SW480 (cell line): Measurements from ENCODE around the gene ID3.
A peak's percentile ranks its signal among the peaks of the same experiment; 100 is the strongest.

Experiments used
- DNase-seq: peaks from one replicate; pipeline ENCODE4 v3.0.0-alpha.2; 2016; ENCODE audit warnings: low spot score

Gene ID3, protein sequence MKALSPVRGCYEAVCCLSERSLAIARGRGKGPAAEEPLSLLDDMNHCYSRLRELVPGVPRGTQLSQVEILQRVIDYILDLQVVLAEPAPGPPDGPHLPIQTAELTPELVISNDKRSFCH

DNA sequence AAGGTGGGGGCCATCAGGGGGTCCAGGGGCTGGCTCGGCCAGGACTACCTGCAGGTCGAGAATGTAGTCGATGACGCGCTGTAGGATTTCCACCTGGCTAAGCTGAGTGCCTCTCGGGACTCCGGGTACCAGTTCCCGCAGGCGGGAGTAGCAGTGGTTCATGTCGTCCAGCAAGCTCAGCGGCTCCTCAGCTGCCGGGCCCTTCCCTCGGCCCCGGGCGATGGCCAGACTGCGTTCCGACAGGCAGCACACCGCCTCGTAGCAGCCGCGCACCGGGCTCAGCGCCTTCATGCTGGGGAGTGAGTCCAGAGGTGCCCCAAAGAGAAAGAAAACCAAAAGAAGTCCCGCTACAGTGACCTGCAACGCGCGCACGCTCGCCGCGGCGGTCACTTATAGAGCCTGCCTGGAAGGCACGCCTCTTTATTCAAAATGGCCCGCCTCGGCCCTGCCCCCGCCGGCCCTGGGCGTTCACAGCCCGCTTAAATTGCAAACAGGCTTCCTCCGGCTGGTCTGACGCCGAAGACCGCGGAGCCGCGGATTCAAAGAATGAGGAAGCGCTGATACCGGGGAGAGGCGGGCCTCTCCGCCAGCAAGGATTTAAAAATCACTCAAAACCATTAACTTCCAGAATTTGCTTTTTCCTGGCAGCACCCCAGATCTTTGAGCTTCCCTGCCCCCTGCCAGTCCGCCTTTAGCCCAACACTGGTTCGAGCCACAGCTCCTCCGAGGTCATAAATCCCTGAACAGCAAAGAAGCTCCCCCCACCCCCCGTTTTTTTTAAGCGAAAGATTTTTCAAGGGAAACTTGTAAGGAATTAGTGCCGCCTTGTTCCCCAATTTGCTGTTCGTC, at the start of gene ID3:
Gene ID3 (minus strand): TSS at position 366 of the 849 bp plus-strand sequence. CDS start 75 bp downstream, at position 291.
- DNase-seq = peak; percentile 86

DNA sequence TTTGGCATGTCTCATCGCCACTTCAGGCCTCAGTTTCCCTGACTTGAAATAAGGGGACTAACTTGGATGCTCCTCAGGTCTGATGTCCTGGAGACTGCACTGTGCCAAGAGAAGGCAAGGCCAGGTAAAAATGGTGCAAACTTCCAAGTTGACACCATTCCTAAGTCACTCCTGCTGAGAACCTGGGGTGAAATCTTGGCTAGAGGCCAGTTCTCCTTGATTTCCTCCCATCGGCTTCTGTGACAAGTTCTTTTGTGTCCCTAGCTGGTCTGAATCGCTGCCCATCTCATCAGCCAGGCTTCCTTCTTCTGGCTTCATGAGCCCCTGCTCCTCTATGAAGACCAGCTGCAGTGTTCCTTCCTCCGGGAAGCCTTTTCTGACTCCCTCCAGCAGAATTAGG, 48.6 kb upstream of the ID3 start:
- no peak for DNase-seq

GRCh38 chr1:23601968-23602876, 42.9 kb upstream of the ID3 start:
- no peak for DNase-seq

GRCh38 chr1:23601135-23601967, 42.0 kb upstream of the ID3 start:
- DNase-seq = no peak

GRCh38 chr1:23600283-23600682, 41.0 kb upstream of the ID3 start:
- no peak for DNase-seq

GRCh38 chr1:23599125-23599524, 39.8 kb upstream of the ID3 start:
- no peak for DNase-seq

- no peak for DNase-seq
These were observed 39.1 kb upstream of the ID3 start for GRCh38 chr1:23598424-23598823.

DNA sequence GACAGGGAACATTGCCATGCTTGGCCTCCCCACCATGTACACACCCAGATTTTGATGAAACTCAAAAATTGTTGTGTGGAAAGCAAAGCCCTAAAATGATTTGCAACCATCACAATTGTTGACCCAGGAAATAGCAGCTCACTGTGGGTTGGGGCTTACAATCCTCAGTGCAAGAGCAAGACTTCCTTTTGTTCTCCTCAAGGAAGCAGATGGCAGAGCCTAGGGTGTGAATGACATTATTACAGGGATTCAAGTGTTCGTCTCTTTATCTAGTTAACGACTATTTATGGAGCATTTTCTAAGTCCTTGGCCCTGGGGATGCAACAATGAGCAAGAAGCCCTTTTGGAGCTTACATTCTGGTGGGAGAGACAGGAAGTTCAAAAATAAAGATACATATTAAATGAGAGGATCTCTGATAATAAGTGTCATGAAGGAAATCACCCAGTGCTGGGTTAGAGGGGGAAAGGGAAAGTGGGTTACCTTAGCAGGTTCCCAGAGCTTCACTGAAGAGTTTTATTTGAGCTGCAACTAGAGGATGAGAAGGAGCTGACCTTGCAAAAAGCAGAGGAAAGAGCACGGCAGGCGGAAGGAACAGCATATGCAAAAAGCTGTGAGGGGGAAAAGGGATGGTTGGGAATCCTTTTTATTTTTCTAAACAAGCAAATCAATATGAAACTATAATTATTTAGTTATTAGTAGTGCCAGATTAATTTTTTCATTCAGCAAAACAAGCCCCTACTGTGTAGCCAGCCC, 38.5 kb upstream of the ID3 start:
- DNase-seq = no peak

- DNase-seq = no peak
These were observed 37.4 kb upstream of the ID3 start for GRCh38 chr1:23596382-23597358.

DNA sequence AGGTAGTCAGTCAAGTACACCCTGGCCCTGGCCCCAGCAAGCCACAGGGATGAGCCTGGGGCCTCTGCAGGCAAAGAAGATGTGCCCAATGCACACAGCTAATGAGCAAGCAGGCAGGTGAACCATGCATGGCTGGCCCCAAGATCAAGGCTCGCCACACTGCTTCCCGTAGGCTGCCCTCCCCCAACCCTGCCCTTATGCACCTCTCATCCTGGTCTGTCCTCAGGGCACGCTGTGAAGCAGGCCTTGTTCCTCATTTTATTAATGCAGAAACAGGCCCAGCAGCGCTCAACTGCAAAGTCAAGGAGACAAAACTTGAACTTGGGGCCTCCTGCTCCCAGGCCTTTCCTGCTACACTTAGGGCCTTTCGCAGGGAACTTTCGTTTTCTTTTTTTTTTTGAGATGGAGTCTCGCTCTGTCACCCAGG, 35.6 kb upstream of the ID3 start:
- no peak for DNase-seq

DNA sequence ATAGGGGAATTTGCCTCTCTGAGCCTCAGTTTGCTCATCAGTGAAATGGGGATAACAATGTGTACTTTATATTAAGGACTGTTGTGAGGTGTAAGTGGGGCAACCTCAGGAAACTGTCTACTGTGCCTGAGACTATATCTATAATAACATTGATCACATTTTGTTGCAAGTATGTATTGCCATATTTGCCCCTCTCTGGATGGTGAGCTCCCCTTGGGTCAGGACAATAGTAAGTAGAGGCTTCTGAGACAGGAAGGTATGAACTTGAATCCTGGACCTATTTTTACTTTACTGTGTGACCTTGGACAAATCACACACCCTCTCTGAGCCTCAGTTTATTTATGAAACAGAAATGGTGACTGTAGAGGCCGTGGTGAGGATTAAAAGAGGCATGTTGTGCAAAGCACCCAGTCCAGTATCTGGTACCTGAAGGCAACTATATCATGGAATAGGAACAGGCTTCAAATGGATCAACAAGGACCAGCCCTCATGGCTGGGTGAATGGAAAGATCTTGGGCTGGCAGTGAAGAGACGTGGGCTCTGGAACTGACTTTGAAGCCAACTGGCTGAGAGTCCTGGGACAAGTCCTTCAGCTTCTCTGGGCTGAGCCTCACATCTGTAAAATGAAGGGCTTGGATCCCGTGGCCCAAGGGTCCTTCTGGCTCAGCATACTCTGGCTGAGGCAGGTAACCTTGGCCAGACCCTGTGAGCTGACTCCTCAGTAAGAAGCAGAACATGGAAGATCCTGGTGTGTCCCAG, 35.0 kb upstream of the ID3 start:
- DNase-seq = no peak

- DNase-seq = peak; percentile 46
These were observed 34.4 kb upstream of the ID3 start for GRCh38 chr1:23593556-23594148.

GRCh38 chr1:23593042-23593521, 33.8 kb upstream of the ID3 start:
- DNase-seq = no peak

DNA sequence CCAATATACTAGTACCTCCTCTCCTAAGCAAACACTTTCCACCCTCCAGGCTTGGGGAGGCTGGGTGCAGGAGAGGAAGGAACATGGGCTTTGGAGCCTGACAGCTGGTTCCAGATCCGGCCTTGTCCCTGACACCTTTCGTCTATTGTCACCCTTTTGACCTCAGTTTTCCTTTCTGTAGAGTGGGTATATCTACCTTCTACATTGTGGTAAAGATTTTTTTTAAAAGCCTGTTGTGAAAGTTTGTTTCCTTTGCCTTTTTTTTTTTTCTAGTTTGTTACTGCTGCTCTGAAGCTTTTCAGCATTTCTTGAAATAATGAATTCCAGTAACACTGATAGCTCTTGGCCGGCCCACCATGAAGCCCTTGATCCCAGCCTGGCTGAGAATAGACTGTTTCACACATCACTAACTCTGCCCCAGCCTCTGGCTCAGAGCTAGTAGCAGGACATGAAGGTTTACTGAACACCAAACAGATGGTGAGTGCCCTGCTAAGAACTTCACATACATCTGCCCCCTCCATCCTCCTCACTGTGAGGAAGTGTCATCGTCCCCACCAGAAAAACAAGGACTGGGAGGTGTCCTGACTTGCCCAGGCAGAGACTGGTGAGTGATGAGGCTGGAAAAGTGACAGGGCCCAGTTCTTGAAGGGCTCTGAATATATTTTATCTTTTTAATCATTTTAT, 33.0 kb upstream of the ID3 start:
- no peak for DNase-seq

DNA sequence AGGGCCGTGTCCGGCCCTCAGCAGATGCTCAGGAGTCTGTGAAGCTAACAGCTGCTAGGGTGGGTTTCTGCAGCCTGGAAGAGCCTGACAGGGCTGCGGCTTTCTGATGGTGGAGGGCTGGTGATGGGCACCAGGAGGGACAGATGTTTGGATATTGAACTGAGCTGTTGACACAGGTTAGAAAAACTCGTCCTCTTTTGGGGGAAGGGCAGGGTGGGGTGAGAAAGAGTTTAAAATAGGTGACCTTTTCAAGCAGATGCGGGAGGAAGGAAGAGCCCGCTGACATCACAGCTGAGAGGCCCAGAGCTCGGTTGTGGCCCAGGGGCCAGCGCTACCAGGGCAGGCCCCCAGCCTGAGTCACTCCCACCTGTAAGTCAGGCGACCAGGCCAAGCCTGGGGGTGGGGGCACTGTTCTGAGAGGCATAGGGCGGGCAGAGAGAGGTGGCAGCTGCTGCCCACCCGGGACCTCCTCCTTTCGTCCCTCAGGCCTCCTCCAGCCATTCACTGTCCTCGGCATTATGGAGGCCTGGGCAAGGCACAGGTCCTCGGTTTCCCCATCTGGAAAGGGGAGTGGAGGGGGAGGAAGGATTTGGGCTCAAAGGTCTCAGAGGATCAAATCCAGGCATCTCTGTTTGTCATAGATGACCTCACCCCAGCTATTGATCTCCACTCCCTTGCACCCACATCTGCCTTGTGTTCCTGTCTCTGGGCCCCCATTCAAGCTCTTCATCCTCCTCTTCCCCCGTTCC, 32.3 kb upstream of the ID3 start:
- no peak for DNase-seq

DNA sequence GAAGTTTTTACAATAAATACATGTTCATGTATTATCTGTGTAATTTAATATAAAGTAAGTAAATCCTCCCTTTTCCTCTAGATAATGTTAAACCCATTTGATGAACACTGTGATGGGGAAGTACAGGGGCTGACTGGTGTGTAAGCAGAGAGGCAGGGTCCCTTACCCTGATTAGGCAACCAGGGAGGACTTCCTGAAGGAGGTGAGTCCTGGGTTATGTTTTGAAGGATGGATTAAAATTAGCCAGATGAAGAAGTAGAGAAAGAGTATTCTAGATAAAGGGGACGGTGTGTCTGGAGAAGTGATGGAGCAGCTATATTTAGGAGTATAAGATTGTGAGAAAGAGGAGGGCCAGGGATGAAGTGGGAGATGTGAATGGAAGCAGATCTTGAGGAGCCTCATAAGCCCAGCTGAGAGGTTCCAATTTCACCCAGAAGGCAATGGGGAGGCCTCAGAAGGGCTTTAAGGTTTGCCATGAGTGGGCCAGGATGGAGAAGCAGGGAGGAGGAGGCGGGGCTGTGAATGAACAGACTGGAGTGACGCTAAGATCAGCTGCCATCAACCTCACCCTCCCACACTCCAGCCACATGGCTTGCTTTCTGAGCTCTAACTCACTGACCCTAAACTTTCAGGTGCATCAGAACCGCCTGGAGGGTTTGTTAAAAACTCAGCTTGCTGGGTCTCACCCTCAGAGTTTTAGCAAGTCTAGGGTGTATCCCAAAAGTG, 30.9 kb upstream of the ID3 start:
- no peak for DNase-seq
